MCF 10A (cell line): Measurements from ENCODE around the gene SHC3. TPM values are rescaled to one million over a fixed set of nuclear protein-coding genes. Genes with fewer than 3 reads are reported as not detected.

ENCODE experiments used
- BruUV-seq: library from RNA; stranded (reverse); fragments of 400-500 nt; replicated peaks from 2 replicates; lab custom pipeline; 2021; lab: Mats Ljungman, UMichigan
- CTCF ChIA-PET: fragments of 300-600 bp; sonication (Branson Sonifier 250); formaldehyde crosslinking; extraction: SDS; loops from one replicate; lab custom pipeline; 2021; ENCODE audit warnings: antibody characterized with exemption, inconsistent platforms; lab: Yijun Ruan, JAX
- POLR2A ChIA-PET: fragments of 300-600, 350-650 bp; sonication (Branson Sonifier 250); formaldehyde crosslinking; extraction: SDS; loops from one replicate; lab custom pipeline; 2020; ENCODE audit warnings: antibody characterized with exemption, inconsistent platforms; lab: Yijun Ruan, JAX
- DNase-seq: peaks from one replicate; pipeline ENCODE4 v3.0.0-alpha.2; 2018; ENCODE audit not compliant: unreplicated experiment
- H3K27ac Mint-ChIP-seq: one replicate; pipeline ENCODE4 v1.8.0; 2022; ENCODE audit warnings: mild to moderate bottlenecking, low read depth, mixed read lengths; ENCODE audit not compliant: unreplicated experiment
- H3K27me3 Mint-ChIP-seq: one replicate; pipeline ENCODE4 v1.8.0; 2022; ENCODE audit warnings: mixed read lengths; ENCODE audit not compliant: insufficient read depth, unreplicated experiment
- H3K36me3 Mint-ChIP-seq: one replicate; pipeline ENCODE4 v1.8.0; 2022; ENCODE audit warnings: mild to moderate bottlenecking, moderate library complexity, mixed read lengths; ENCODE audit not compliant: insufficient read depth, unreplicated experiment
- H3K4me1 Mint-ChIP-seq: one replicate; pipeline ENCODE4 v1.8.0; 2022; ENCODE audit warnings: mixed read lengths; ENCODE audit not compliant: insufficient read depth, unreplicated experiment
- H3K4me3 Mint-ChIP-seq: one replicate; pipeline ENCODE4 v1.8.0; 2022; ENCODE audit warnings: mild to moderate bottlenecking, moderate library complexity, mixed read lengths; ENCODE audit not compliant: unreplicated experiment
- H3K9me3 Mint-ChIP-seq: one replicate; pipeline ENCODE4 v1.8.0; 2022; ENCODE audit warnings: mixed read lengths; ENCODE audit not compliant: unreplicated experiment
- CTCF ChIP-seq: fragments of 200-600 bp; IDR thresholded peaks from one replicate; pipeline ENCODE4 v1.8.0; 2022; ENCODE audit warnings: antibody characterized with exemption, mild to moderate bottlenecking; ENCODE audit not compliant: unreplicated experiment
- intact Hi-C: fragments of 100-400 bp; cut with micrococcal nuclease; formaldehyde crosslinking; loops from 2 replicates; pipeline ENCODE4 v1.14.1; 2022
- total RNA-seq: library from RNA; stranded (reverse); gene quantifications from 2 replicates; pipeline ENCODE4 v1.2.3, GENCODE V29; 2022

The SHC3 gene
- total RNA-seq, 1 experiment from 2014 or later = 0.02 TPM

- POLR2A ChIA-PET = no interaction called here
These were observed 146.4 kb downstream of the SHC3 start for GRCh38 chr9:89032173-89032572.

GRCh38 chr9:89029788-89030187, 148.8 kb downstream of the SHC3 start:
- ChIA-PET POLR2A (no interaction called here), CTCF (interaction anchor here (0.6 kb wide), 1 partner anchor 257 kb away, joined by 3 read pairs; no protein-coding TSS in a partner anchor)
- BruUV-seq = no TSS peak
- no peaks in the 10 kb centered on the region for H3K36me3 Mint-ChIP-seq
- no peak for TF ChIP-seq CTCF
- H3K27ac Mint-ChIP-seq = no peak overlapping the region
- DNase-seq = no peak
- H3K9me3 Mint-ChIP-seq = no peaks in the 10 kb centered on the region
- H3K4me3 Mint-ChIP-seq = no peak overlapping the region
- no peaks in the 10 kb centered on the region for H3K4me1 Mint-ChIP-seq
- intact Hi-C loops = no loop called here
- H3K27me3 Mint-ChIP-seq = no peaks in the 10 kb centered on the region

More at GRCh38 chr9:89032173-89032572, 146.4 kb downstream of the SHC3 start:
- no peaks in the 10 kb centered on the region for H3K27me3 Mint-ChIP-seq
- TF ChIP-seq CTCF = no peak
- H3K36me3 Mint-ChIP-seq = peaks cover 5% of the 10 kb centered on the region
- no TSS peak for BruUV-seq
- no peak overlapping the region for H3K27ac Mint-ChIP-seq
- H3K9me3 Mint-ChIP-seq = no peaks in the 10 kb centered on the region
- no peak for DNase-seq
- CTCF ChIA-PET = interaction anchor here (0.9 to 1.9 kb wide), 2 partner anchors 32 to 58 kb away, joined by 3 to 5 read pairs; no protein-coding TSS in a partner anchor
- intact Hi-C loops = no loop called here
- no peaks in the 10 kb centered on the region for H3K4me1 Mint-ChIP-seq
- no peak overlapping the region for H3K4me3 Mint-ChIP-seq

- Mint-ChIP-seq H3K27me3 (no peaks in the 10 kb centered on the region), H3K27ac (no peak overlapping the region), H3K4me3 (no peak overlapping the region), H3K9me3 (no peaks in the 10 kb centered on the region), H3K4me1 (peaks cover under 1% of the 10 kb centered on the region), H3K36me3 (no peaks in the 10 kb centered on the region)
- intact Hi-C loops = no loop called here
- no peak for TF ChIP-seq CTCF
- ChIA-PET CTCF (no interaction called here), POLR2A (no interaction called here)
- DNase-seq = no peak
- no TSS peak for BruUV-seq
These were observed 151.7 kb downstream of the SHC3 start for GRCh38 chr9:89026876-89027275.

- Mint-ChIP-seq H3K9me3 (no peaks in the 10 kb centered on the region), H3K4me3 (no peak overlapping the region), H3K4me1 (peaks cover 11% of the 10 kb centered on the region), H3K27ac (no peak overlapping the region), H3K36me3 (no peaks in the 10 kb centered on the region), H3K27me3 (no peaks in the 10 kb centered on the region)
- intact Hi-C loops = no loop called here
- ChIA-PET CTCF (no interaction called here), POLR2A (no interaction called here)
- BruUV-seq = no TSS peak
- DNase-seq = no peak
- no peak for TF ChIP-seq CTCF
These were observed 153.1 kb downstream of the SHC3 start for GRCh38 chr9:89025553-89025952.
